PC-9 (cell line): ENCODE results near the gene RAB30.

Source experiments
- EZH2 ChIP-seq: fragments of 200-600 bp; sonication (generic); IDR thresholded peaks from 2 replicates; pipeline ENCODE4 v1.8.0; 2017; ENCODE audit warnings: antibody characterized with exemption, low read depth
- TF ChIP-seq, protein P1 (sequence below): fragments of 200-600 bp; sonication (generic); conservative IDR thresholded peaks from 2 replicates; pipeline ENCODE4 v1.6.1; 2017; ENCODE audit warnings: mixed run types, antibody characterized with exemption, mild to moderate bottlenecking, moderate library complexity

DNA sequence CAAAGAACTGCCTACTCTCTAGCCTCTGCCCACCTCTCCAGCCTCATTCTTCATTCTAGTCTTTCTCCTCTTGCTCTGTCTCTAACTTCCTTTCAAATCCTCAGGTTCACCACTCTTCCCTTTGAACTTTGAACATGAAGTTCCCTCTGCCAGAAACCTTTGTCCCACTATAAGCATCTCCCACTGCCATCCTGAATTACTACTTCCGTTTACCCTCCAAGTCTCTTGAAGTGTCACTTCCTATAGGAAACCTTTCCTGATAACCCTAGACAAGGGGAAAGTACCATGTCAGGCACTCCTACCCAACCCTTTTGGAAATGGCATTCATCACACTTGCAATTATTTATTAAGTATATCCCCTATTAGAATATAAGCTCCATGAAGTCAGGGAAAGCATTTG lies 3.1 kb downstream of the RAB30 start:
- TF ChIP-seq, protein P1, sequence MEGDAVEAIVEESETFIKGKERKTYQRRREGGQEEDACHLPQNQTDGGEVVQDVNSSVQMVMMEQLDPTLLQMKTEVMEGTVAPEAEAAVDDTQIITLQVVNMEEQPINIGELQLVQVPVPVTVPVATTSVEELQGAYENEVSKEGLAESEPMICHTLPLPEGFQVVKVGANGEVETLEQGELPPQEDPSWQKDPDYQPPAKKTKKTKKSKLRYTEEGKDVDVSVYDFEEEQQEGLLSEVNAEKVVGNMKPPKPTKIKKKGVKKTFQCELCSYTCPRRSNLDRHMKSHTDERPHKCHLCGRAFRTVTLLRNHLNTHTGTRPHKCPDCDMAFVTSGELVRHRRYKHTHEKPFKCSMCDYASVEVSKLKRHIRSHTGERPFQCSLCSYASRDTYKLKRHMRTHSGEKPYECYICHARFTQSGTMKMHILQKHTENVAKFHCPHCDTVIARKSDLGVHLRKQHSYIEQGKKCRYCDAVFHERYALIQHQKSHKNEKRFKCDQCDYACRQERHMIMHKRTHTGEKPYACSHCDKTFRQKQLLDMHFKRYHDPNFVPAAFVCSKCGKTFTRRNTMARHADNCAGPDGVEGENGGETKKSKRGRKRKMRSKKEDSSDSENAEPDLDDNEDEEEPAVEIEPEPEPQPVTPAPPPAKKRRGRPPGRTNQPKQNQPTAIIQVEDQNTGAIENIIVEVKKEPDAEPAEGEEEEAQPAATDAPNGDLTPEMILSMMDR: no peak
- TF ChIP-seq EZH2: no peak
